Islet of Langerhans (tissue), 1 donor: ENCODE data around the gene PMFBP1.

Experiments
- FAIRE-seq: peaks from one replicate; lab custom pipeline; 2011; peaks lifted over from hg19 to GRCh38; lab: Jason Lieb, UNC

The PMFBP1 gene

GRCh38 chr16:72188541-72188940, 16.6 kb upstream of the PMFBP1 start:
- peak; percentile 36 for FAIRE-seq

GRCh38 chr16:72187551-72187950, 15.6 kb upstream of the PMFBP1 start:
- FAIRE-seq = no peak

DNA sequence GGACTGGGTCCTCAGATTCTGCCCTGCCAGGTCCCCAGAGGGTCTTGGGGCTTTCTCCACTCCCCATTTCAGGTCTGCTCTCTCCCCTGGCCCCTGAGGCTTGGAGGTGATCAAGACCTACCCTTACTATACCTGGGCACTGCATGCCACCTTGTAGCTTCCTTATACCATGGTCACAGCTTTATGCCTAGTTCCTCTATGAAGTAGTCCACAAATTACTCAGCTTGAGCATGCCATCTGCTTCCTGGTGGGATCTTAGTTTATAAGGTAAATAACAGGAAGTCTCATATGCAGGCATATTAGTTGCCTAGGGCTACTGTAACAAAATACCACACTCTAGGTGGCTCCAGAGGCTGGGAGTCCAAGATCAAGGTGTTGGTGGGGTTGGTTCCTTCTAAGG, 11.0 kb upstream of the PMFBP1 start:
- no peak for FAIRE-seq

- no peak for FAIRE-seq
Observed at GRCh38 chr16:72179204-72179970, 7.4 kb upstream of the PMFBP1 start.

DNA sequence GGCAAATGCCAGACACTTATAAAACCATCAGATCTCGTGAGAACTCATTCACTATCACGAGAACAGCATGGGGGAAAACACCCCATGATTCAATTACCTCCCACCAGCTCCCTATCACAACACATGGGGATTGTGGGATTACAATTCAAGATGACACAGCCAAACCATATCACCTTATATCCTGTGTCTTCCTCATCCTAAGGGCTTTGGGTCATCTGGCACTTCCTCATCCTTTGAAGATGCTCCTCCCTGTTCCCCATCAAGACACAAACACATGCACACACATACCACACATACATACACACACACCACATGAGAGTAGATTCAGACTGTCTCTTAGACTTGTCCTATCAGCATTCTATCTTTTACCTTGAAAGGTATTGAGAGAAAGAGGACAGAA, 2.8 kb upstream of the PMFBP1 start:
- no peak for FAIRE-seq

DNA sequence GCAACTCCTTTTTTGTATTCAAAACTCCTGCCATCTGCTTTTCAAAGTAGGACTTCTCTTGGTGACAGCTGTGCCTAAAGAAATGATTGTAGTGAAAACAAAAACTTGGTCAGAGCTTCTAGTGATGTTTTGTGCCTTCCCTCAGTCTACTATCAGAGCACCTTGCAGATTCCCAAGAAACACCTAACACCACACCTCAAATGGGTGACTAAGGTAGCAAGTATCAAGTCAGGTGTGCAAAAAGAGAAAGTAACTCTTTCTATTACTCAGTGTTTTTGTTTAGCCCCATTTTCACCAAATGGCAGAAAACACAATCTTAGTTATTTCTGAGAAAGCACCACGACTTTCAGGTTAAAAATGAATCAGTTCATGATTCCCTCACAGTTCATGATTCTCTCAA, 2.0 kb upstream of the PMFBP1 start:
- FAIRE-seq = no peak

GRCh38 chr16:72171236-72171635, 719 bp downstream of the PMFBP1 start:
- no peak for FAIRE-seq

DNA sequence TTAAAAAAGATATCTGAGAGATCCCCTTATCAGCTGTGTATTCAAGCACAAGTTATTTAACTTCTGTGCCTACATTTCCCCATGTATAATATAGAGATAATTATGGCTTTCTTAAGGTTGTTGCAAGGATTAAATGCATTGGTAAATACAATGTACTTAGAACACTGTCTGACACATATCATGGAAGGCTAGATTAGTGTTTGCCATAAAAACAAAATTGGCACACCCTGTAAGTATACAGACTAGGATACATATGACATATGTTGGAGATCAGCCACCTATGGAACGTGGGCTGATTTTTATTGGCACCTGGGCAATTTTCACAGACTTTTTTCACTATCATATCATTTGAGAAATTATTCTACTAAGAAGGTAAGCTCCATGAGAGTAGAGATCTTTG, 2.2 kb downstream of the PMFBP1 start:
- no peak for FAIRE-seq

- FAIRE-seq = no peak
Observed at GRCh38 chr16:72168365-72168764, 3.6 kb downstream of the PMFBP1 start.

DNA sequence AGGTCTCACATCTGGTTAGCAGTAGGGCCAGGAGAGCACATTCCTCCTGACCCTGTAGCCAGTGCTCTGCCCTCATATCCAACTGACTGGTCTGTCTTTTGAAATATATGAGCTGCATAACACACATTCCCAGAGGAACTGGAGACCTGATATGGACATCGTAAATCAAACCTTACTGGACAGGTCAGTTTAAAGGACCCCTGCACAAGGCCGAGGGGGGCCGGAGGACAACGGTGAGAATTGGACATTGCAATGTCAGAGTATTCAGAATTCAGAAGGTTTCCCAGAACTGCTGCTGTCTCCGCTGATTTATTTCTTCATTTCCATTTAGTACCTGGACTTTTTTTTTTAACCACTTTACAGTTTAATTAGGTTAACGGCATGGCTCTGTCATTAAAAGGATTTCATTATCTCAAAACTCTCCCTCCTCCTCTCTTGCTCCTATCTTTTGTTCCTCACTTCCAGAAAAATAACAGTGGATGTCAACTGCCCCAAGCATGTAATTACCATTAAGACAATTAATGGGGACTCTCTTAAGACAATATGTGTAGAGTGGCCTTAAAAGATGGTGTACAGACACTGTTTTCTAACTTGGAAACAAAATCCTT, 4.9 kb downstream of the PMFBP1 start:
- FAIRE-seq = no peak

DNA sequence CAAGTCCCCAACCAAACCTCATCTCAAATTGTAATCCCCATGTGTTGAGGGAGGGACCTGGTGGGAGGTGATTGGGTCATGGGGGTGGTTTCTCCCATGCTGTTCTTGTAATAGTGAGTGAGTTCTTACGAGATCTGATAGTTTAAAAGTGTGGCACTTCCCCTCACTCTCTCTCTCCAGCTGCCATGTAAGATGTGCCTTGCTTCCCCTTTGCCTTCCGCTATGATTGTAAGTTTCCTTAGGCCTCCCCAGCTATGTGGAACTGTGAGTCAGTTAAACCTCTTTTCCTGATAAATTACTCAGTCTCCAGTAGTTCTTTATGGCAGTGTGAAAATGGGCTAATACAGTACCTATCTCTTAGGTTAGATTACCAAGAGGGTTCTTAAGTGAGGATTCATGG, 5.8 kb downstream of the PMFBP1 start:
- FAIRE-seq = no peak

- no peak for FAIRE-seq
Observed at GRCh38 chr16:72164691-72165090, 7.3 kb downstream of the PMFBP1 start.

- peak; percentile 91 for FAIRE-seq
Observed at GRCh38 chr16:72162105-72162692, 9.8 kb downstream of the PMFBP1 start.

DNA sequence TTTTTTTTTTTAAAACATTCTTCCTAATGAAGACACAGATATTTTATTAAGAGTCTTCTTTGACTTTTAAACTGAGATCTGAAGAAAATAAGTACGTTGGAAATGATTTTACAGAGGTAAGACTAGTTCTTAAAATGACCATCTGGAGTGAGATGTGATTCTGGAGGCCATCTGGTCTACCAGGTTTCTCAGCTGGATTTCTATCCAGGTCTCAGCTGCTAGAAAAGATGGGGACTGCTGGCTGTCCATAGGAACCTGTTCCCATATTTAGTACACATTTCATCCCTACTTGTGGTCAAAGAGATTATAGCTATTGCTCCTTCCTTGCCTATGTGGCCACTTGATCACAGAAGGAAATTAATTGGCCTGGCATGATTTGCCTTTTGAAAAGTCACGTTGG, 12.2 kb downstream of the PMFBP1 start:
- FAIRE-seq = no peak

DNA sequence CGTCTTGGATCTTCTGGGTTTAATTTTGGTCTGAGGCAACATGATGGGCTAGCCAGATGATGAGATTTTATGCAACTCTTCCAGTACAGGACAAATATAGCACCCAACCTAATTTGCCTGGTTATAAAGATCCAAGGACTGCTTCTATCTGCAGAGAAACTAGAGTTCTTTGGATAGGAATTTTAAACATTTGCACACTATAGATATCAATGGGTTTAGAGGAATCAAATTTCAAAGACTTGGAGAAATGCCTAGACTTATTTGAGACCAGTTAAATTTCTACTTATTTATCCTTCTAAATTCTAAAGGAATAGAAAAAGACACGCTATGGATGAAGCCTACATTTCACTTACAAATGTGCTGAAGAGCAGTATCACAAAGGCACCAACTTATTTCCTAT, 12.6 kb downstream of the PMFBP1 start:
- FAIRE-seq = no peak

DNA sequence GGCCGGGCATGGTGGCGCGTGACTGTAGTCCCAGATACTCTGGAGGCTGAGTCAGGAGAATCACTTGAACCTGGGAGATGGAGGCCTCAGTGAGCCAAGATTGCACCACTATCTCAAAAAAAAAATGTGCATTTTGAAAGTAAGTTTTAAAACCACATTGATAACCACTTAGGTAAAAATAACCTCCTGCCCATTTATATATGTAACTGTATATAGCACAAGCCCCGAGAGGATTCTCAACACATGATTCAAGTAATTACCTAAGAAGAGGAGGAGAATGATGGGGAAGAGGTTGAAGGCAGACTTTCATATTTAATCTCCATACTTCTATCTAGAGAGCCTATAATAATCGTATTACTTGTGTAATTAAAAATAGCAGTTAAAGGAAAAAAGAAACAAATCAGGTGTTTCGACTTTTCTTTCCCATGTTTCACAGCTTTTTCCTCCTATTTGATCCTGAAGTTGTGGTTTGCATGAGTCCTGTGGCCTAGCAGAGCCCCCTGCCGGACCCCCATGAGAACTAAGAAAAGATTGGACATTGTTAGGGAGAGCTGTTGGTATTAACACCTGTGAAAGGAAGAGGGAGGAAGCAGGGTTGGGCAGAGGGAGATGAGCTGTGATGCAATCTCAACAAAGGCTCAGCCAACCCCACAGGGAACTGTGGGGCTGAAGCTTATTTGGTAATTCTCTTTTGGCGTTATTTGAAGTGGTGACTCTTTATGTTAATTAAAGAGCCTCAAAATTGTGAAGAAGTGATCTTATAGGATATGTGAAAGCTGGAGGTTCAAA, 22.1 kb downstream of the PMFBP1 start:
- FAIRE-seq = no peak

DNA sequence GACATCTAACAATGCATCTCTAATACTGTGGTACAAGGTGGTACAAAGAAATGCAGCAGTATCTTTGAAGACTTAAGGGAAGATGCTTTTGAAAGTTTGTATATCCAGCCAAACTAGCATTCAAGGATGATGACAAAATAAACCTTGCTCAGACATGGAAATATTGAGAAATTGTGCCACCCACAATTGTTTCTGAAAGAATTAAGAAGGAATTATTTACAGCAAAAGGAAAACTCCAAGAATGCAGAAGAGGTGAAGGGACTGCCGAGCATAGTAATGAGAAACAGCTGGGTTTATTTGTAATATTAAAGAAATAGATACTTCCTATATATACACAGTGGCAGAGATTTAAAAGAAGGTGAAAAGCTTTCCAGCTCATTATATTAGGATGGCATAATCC, 29.5 kb downstream of the PMFBP1 start:
- FAIRE-seq = no peak

GRCh38 chr16:72139908-72140307, 32.0 kb downstream of the PMFBP1 start:
- FAIRE-seq = no peak

- FAIRE-seq = no peak
Observed at GRCh38 chr16:72138064-72138572, 33.8 kb downstream of the PMFBP1 start.

GRCh38 chr16:72137380-72138063, 34.4 kb downstream of the PMFBP1 start:
- FAIRE-seq = no peak

- FAIRE-seq = no peak
Observed at GRCh38 chr16:72134507-72134906, 37.4 kb downstream of the PMFBP1 start.

- no peak for FAIRE-seq
Observed at GRCh38 chr16:72132726-72133125, 39.2 kb downstream of the PMFBP1 start.
